ENCODE data around the gene MKRN2OS.

DNA sequence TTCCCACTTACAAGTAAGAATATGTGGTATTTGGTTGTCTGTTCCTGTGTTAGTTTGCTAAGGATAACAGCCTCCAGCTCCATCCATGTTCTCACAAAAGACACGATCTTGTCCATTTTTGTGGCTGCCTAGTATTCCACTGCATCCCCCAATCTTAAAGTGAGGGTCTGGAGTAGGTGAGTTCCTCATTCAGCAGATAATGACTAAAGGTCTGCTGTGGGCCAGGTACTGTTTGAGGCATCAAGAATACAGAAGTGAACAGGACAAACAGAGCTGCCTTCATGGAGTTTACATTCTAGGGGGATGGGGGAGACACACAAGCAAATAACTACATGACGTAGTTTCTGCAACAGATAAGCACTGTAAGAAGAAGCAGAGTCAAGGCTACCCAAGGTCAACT, 24.3 kb downstream of the MKRN2OS start:
- TF ChIP-seq FOXM1 (IDR thresholded peaks at IDR 0.05; ENCODE audit: borderline replicate concordance, low read depth) (no peak), YY1 (IDR thresholded peaks at IDR 0.05; ENCODE audit: low read depth) (no peak), EGR1 (IDR thresholded peaks at IDR 0.05) (no peak), TAF1 (IDR thresholded peaks at IDR 0.05; ENCODE audit: low read depth) (no peak), RAD21 (IDR thresholded peaks at IDR 0.05; ENCODE audit: low read depth) (no peak), TCF12 (IDR thresholded peaks at IDR 0.05; ENCODE audit: low read depth) (no peak), TEAD4 (IDR thresholded peaks at IDR 0.05) (no peak), EP300 (IDR thresholded peaks at IDR 0.05; ENCODE audit: borderline replicate concordance) (no peak)

Data from Ishikawa (cell line).